HG02981 (cell line): ENCODE data around the gene JPH4.
"Not testable (repeated sequence)": the region's sequence is repeated elsewhere in the genome, so short reads cannot be mapped to it uniquely, and the experiment has no call there.

ENCODE experiments used
- ATAC-seq: cut with Tn5 transposase; IDR thresholded peaks from one replicate; pipeline ENCODE4 v1.9.1; 2021; ENCODE audit warnings: mild to moderate bottlenecking, moderate library complexity; ENCODE audit not compliant: unreplicated experiment

JPH4 gene

GRCh38 chr14:23609411-23610089 lies 31.0 kb upstream of the JPH4 start:
- ATAC-seq, result not testable (repeated sequence)

GRCh38 chr14:23609001-23609400 lies 30.4 kb upstream of the JPH4 start:
- no peak for ATAC-seq

GRCh38 chr14:23608454-23608853 lies 29.9 kb upstream of the JPH4 start:
- no peak for ATAC-seq

GRCh38 chr14:23605931-23606585 lies 27.5 kb upstream of the JPH4 start:
- ATAC-seq, result peak; percentile 78

GRCh38 chr14:23604675-23605170 lies 26.1 kb upstream of the JPH4 start:
- no peak for ATAC-seq

- no peak for ATAC-seq
Observed at GRCh38 chr14:23604148-23604547, 25.6 kb upstream of the JPH4 start.

GRCh38 chr14:23603103-23603502 lies 24.5 kb upstream of the JPH4 start:
- ATAC-seq, result no peak

- ATAC-seq, result no peak
Observed at GRCh38 chr14:23602181-23603095, 23.8 kb upstream of the JPH4 start.

- no peak for ATAC-seq
Observed at GRCh38 chr14:23601845-23602180, 23.2 kb upstream of the JPH4 start.

- ATAC-seq, result no peak
Observed at GRCh38 chr14:23601424-23601823, 22.8 kb upstream of the JPH4 start.

GRCh38 chr14:23600806-23601205 lies 22.2 kb upstream of the JPH4 start:
- no peak for ATAC-seq

- no peak for ATAC-seq
Observed at GRCh38 chr14:23600322-23600707, 21.7 kb upstream of the JPH4 start.

GRCh38 chr14:23594191-23594590 lies 15.6 kb upstream of the JPH4 start:
- ATAC-seq, result not testable (repeated sequence)

- ATAC-seq, result no peak
Observed at GRCh38 chr14:23590198-23590597, 11.6 kb upstream of the JPH4 start.

GRCh38 chr14:23589606-23590005 lies 11.0 kb upstream of the JPH4 start:
- ATAC-seq, result no peak

GRCh38 chr14:23588884-23589598 lies 10.5 kb upstream of the JPH4 start:
- peak; percentile 92 for ATAC-seq

GRCh38 chr14:23584527-23585203 lies 6.1 kb upstream of the JPH4 start:
- ATAC-seq, result not testable (repeated sequence)

- not testable (repeated sequence) for ATAC-seq
Observed at GRCh38 chr14:23583761-23584526, 5.4 kb upstream of the JPH4 start.

- no peak for ATAC-seq
Observed at GRCh38 chr14:23582906-23583760, 4.5 kb upstream of the JPH4 start.
